Keratinocyte (primary cell): ENCODE measurements around the gene NCAPD3. TPM values are rescaled to one million over a fixed set of nuclear protein-coding genes. Genes with fewer than 3 reads are reported as not detected.

Experiments
- DNase-seq: peaks from one replicate; pipeline ENCODE4 v3.0.0-alpha.2; 2011; ENCODE audit warnings: low read depth, missing footprints, low spot score
- FAIRE-seq: peaks from 2 replicates; lab custom pipeline; 2011; peaks lifted over from hg19 to GRCh38; lab: Jason Lieb, UNC
- H2AFZ ChIP-seq: 2 replicates; pipeline ENCODE4 v1.6.0; 2012; ENCODE audit warnings: low read length, control low read depth, inconsistent platforms; ENCODE audit not compliant: control insufficient read depth
- H3K27ac ChIP-seq: 2 replicates; pipeline ENCODE4 v1.5.1; 2011; ENCODE audit warnings: low read length; ENCODE audit not compliant: control insufficient read depth, insufficient read depth
- H3K27me3 ChIP-seq: 3 replicates; pipeline ENCODE4 v1.6.0; 2011; ENCODE audit warnings: low read length; ENCODE audit not compliant: control insufficient read depth, insufficient read depth; ENCODE audit errors: extremely low read depth
- H3K36me3 ChIP-seq, 2 experiments: 2 replicates in 1 of 2; 3 replicates in 1 of 2; pipeline ENCODE4 v1.5.1; 2011; ENCODE audit warnings: low read length in 2 of 2, mild to moderate bottlenecking in 1 of 2; ENCODE audit not compliant: control insufficient read depth in 2 of 2, insufficient read depth in 2 of 2; ENCODE audit errors: extremely low read depth in 1 of 2
- H3K4me1 ChIP-seq: 3 replicates; pipeline ENCODE4 v1.5.1; 2011; ENCODE audit warnings: low read length; ENCODE audit not compliant: control insufficient read depth, insufficient read depth; ENCODE audit errors: extremely low read depth
- H3K4me2 ChIP-seq: 3 replicates; pipeline ENCODE4 v1.6.0; 2011; ENCODE audit warnings: low read depth, low read length; ENCODE audit not compliant: control insufficient read depth, insufficient read depth; ENCODE audit errors: extremely low read depth
- H3K4me3 ChIP-seq, 3 experiments: fragments of 200-600 bp in 1 of 3; sonication (generic) in 1 of 3; 2 replicates in 2 of 3; 3 replicates in 1 of 3; pipeline ENCODE4 v1.5.1; 2011 to 2016; ENCODE audit warnings: low read length in 3 of 3, mild to moderate bottlenecking in 3 of 3, control low read depth in 2 of 3, inconsistent platforms in 1 of 3, low read depth in 1 of 3, mixed read lengths in 1 of 3, mixed run types in 1 of 3, moderate library complexity in 1 of 3; ENCODE audit not compliant: control insufficient read depth in 2 of 3, insufficient read depth in 2 of 3; ENCODE audit errors: extremely low read depth in 1 of 3
- H3K79me2 ChIP-seq: 2 replicates; pipeline ENCODE4 v1.6.0; 2012; ENCODE audit warnings: low read length; ENCODE audit not compliant: control insufficient read depth, insufficient read depth
- H3K9ac ChIP-seq: 3 replicates; pipeline ENCODE4 v1.6.0; 2011; ENCODE audit warnings: low read length; ENCODE audit not compliant: control insufficient read depth, insufficient read depth; ENCODE audit errors: extremely low read depth
- H3K9me1 ChIP-seq: 3 replicates; pipeline ENCODE4 v1.6.0; 2011; ENCODE audit warnings: low read length; ENCODE audit not compliant: control insufficient read depth, insufficient read depth; ENCODE audit errors: extremely low read depth
- H3K9me3 ChIP-seq: 2 replicates; pipeline ENCODE4 v1.5.1; 2012; ENCODE audit warnings: low read depth, low read length; ENCODE audit not compliant: control insufficient read depth
- H4K20me1 ChIP-seq: 3 replicates; pipeline ENCODE4 v1.6.0; 2011; ENCODE audit warnings: low read length; ENCODE audit not compliant: control insufficient read depth, insufficient read depth; ENCODE audit errors: extremely low read depth
- CTCF ChIP-seq, 3 experiments: IDR thresholded peaks in 1 of 3; conservative IDR thresholded peaks in 1 of 3; optimal IDR thresholded peaks in 1 of 3; 2 replicates in 2 of 3; 3 replicates in 1 of 3; pipeline versions ENCODE3 to v1.5.1; 2011; ENCODE audit warnings: low read length in 3 of 3, mild to moderate bottlenecking in 3 of 3, moderate library complexity in 2 of 3, control low read depth in 1 of 3, inconsistent platforms in 1 of 3; ENCODE audit not compliant: insufficient read depth in 2 of 3; ENCODE audit errors: extremely low read depth in 1 of 3
- EZH2 ChIP-seq: IDR thresholded peaks from one replicate; pipeline ENCODE4 v1.6.1; 2012; ENCODE audit warnings: inconsistent platforms, mild to moderate bottlenecking, low read length, moderate library complexity
- dilution Hi-C: fragments of 300-500 bp; cut with MboI; formaldehyde crosslinking; loops from one replicate; pipeline ENCODE4 v1.7.0; 2020; ENCODE audit warnings: low sequenced_read_pairs; ENCODE audit not compliant: extremely low pct_ligation_motif_present
- polyA plus RNA-seq, 5 experiments: library from polyadenylated mRNA; depleted of rRNA in 3 of 5; stranded (reverse) in 3 of 5; stranded (forward) in 1 of 5; unstranded in 1 of 5; fragments of >200 nt; gene quantifications; 1 replicate in 1 of 5; 2 replicates in 3 of 5; 3 replicates in 1 of 5; pipeline versions ENCODE4 v1.2.1 to v1.2.3, GENCODE V29; 2011 to 2012; ENCODE audit warnings: missing spikeins in 2 of 5, low read depth in 1 of 5, low replicate concordance in 1 of 5

Gene NCAPD3
- polyA plus RNA-seq, 1 donor (not counting 4 experiments of a cell fraction or from before 2014, with no cell fraction given) = 23.0 TPM

GRCh38 chr11:134215836-134216235 is 7.9 kb downstream of the NCAPD3 start:
- no peaks in the 10 kb centered on the region for H3K9me3 ChIP-seq
- H3K4me1 ChIP-seq = no peaks in the 10 kb centered on the region
- no peak overlapping the region for H2AFZ ChIP-seq
- peaks cover 6 to 11% of the 10 kb centered on the region in 2 experiments for H3K36me3 ChIP-seq
- H3K9me1 ChIP-seq = no peaks in the 10 kb centered on the region
- no peaks in the 10 kb centered on the region for H3K27me3 ChIP-seq
- H4K20me1 ChIP-seq = no peaks in the 10 kb centered on the region
- H3K27ac ChIP-seq = no peak overlapping the region
- no peak for TF ChIP-seq CTCF (optimal IDR thresholded peaks at IDR 0.05 in 1 of 3, IDR thresholded peaks at IDR 0.05 in 1 of 3, conservative IDR thresholded peaks at IDR 0.05 in 1 of 3; ENCODE audit: extremely low read depth in 1 of 3, insufficient read depth in 2 of 3, low read length in 3 of 3)
- no peak for TF ChIP-seq EZH2
- DNase-seq (no peak), FAIRE-seq (no peak)
- H3K4me2 ChIP-seq = no peak overlapping the region
- H3K79me2 ChIP-seq = peaks cover 56% of the 10 kb centered on the region
- no peak overlapping the region for H3K9ac ChIP-seq
- H3K4me3 ChIP-seq = no peak overlapping the region
- dilution Hi-C loops = no loop called here

GRCh38 chr11:134207538-134208239 is 16.1 kb downstream of the NCAPD3 start:
- no peak overlapping the region for H3K9ac ChIP-seq
- H3K79me2 ChIP-seq = peaks cover 9% of the 10 kb centered on the region
- no peaks in the 10 kb centered on the region for H3K27me3 ChIP-seq
- no peak overlapping the region for H3K4me3 ChIP-seq
- H3K36me3 ChIP-seq = peaks cover 0 to 28% of the 10 kb centered on the region in 2 experiments
- H3K9me1 ChIP-seq = no peaks in the 10 kb centered on the region
- peaks cover 16% of the 10 kb centered on the region for H3K4me1 ChIP-seq
- H2AFZ ChIP-seq = no peak overlapping the region
- no peaks in the 10 kb centered on the region for H3K9me3 ChIP-seq
- no peak for DNase-seq
- H3K27ac ChIP-seq = no peak overlapping the region
- FAIRE-seq = no peak
- dilution Hi-C loops = no loop called here
- TF ChIP-seq CTCF (optimal IDR thresholded peaks at IDR 0.05 in 1 of 3, IDR thresholded peaks at IDR 0.05 in 1 of 3, conservative IDR thresholded peaks at IDR 0.05 in 1 of 3; ENCODE audit: extremely low read depth in 1 of 3, insufficient read depth in 2 of 3, low read length in 3 of 3) (peak; percentile 33 to 57 (median 50)), EZH2 (no peak)
- no peak overlapping the region for H3K4me2 ChIP-seq
- no peaks in the 10 kb centered on the region for H4K20me1 ChIP-seq
